H1 (cell line): Measurements from ENCODE around the gene LYPD1. TPM values are rescaled to one million over a fixed set of nuclear protein-coding genes. Genes with fewer than 3 reads are reported as not detected.

Source experiments
- CTCF ChIA-PET: fragments of 300-600 bp; sonication (Branson Sonifier 250); formaldehyde crosslinking; loops from one replicate; lab custom pipeline; 2021; ENCODE audit not compliant: partially characterized antibody; lab: Charles Lee
- POLR2A ChIA-PET: fragments of 300-600 bp; sonication (Branson Sonifier 250); formaldehyde crosslinking; loops from one replicate; lab custom pipeline; 2021; ENCODE audit warnings: inconsistent platforms; ENCODE audit not compliant: partially characterized antibody; lab: Charles Lee
- DNase-seq, 2 experiments: peaks; one replicate each; pipeline versions ENCODE4 v3.0.0 to v3.0.0-alpha.2; 2010 to 2022; ENCODE audit warnings: low spot score in 2 of 2, low read depth in 1 of 2, mixed read lengths in 1 of 2
- FAIRE-seq: peaks from 2 replicates; lab custom pipeline; 2011; peaks lifted over from hg19 to GRCh38; lab: Jason Lieb, UNC
- H2AFZ ChIP-seq: 2 replicates; pipeline ENCODE4 v1.8.1; 2012; ENCODE audit warnings: low read length, inconsistent platforms
- H2AK5ac ChIP-seq: 2 replicates; pipeline ENCODE4 v1.6.1; 2013; ENCODE audit warnings: low read depth, low read length
- H2BK120ac ChIP-seq: replicated peaks from 2 replicates; pipeline ENCODE3; 2013; ENCODE audit warnings: low read depth, low read length, inconsistent platforms
- H2BK12ac ChIP-seq: 2 replicates; pipeline ENCODE4 v1.6.1; 2013; ENCODE audit warnings: low read depth, low read length
- H2BK15ac ChIP-seq: 2 replicates; pipeline ENCODE4 v1.6.1; 2013; ENCODE audit warnings: low read length
- H2BK20ac ChIP-seq: 2 replicates; pipeline ENCODE4 v1.6.1; 2013; ENCODE audit warnings: low read length
- H2BK5ac ChIP-seq: 2 replicates; pipeline ENCODE4 v1.6.1; 2013; ENCODE audit warnings: low read depth, low read length
- H3K14ac ChIP-seq: 2 replicates; pipeline ENCODE4 v1.6.1; 2013; ENCODE audit warnings: inconsistent platforms; ENCODE audit not compliant: insufficient read length
- H3K18ac ChIP-seq: 2 replicates; pipeline ENCODE4 v1.6.1; 2013; ENCODE audit warnings: low read length; ENCODE audit errors: extremely low read depth
- H3K23ac ChIP-seq: 2 replicates; pipeline ENCODE4 v1.6.1; 2013; ENCODE audit warnings: inconsistent platforms; ENCODE audit not compliant: insufficient read length
- H3K23me2 ChIP-seq: 2 replicates; pipeline ENCODE4 v1.6.1; 2013; ENCODE audit warnings: low read depth, low read length
- H3K27ac ChIP-seq: 2 replicates; pipeline ENCODE4 v1.6.1; 2011; ENCODE audit warnings: low read depth, low read length, inconsistent platforms
- H3K27me3 ChIP-seq, 4 experiments: replicated peaks in 1 of 4; 1 replicate in 1 of 4; 2 replicates in 3 of 4; pipeline versions ENCODE4 v1.6.1 to v1.8.1; 2011 to 2013; ENCODE audit warnings: low read length in 3 of 4, mild to moderate bottlenecking in 3 of 4, inconsistent platforms in 2 of 4, mixed read lengths in 2 of 4, moderate library complexity in 1 of 4; ENCODE audit not compliant: control insufficient read depth in 3 of 4, insufficient read depth in 3 of 4; ENCODE audit errors: extremely low read depth in 1 of 4
- H3K36me3 ChIP-seq, 4 experiments: 2 replicates each; pipeline versions ENCODE4 v1.6.1 to v1.8.1; 2011 to 2013; ENCODE audit warnings: mild to moderate bottlenecking in 4 of 4, low read length in 3 of 4, moderate library complexity in 2 of 4, control low read depth in 1 of 4, inconsistent platforms in 1 of 4; ENCODE audit not compliant: insufficient read depth in 4 of 4, control insufficient read depth in 2 of 4
- H3K4ac ChIP-seq: replicated peaks from 2 replicates; pipeline ENCODE3; 2013; ENCODE audit warnings: low read length, low read depth, mixed read lengths, inconsistent platforms; ENCODE audit not compliant: insufficient read length
- H3K4me1 ChIP-seq, 4 experiments: replicated peaks in 1 of 4; 1 replicate in 1 of 4; 2 replicates in 3 of 4; pipeline versions ENCODE4 v1.6.1 to v1.8.1; 2011 to 2013; ENCODE audit warnings: low read length in 3 of 4, inconsistent platforms in 2 of 4, mixed read lengths in 1 of 4; ENCODE audit not compliant: insufficient read depth in 4 of 4, control insufficient read depth in 3 of 4
- H3K4me2 ChIP-seq, 2 experiments: 2 replicates each; pipeline versions ENCODE4 v1.6.1 to v1.8.1; 2011 to 2013; ENCODE audit warnings: low read depth in 2 of 2, low read length in 2 of 2, control low read depth in 1 of 2, inconsistent platforms in 1 of 2, mild to moderate bottlenecking in 1 of 2; ENCODE audit not compliant: insufficient read depth in 1 of 2
- H3K4me3 ChIP-seq, 4 experiments: fragments of 200-600, 300-600 bp in 1 of 4; sonication (generic), shearing (Covaris generic), sonication (Bioruptor Twin) in 1 of 4; 2 replicates each; pipeline versions ENCODE4 v1.5.1 to v1.8.1; 2011 to 2016; ENCODE audit warnings: low read length in 4 of 4, low read depth in 3 of 4, control low read depth in 2 of 4, inconsistent platforms in 2 of 4, mild to moderate bottlenecking in 2 of 4, mixed read lengths in 1 of 4, moderate library complexity in 1 of 4; ENCODE audit not compliant: insufficient read depth in 2 of 4; ENCODE audit errors: extremely low read depth in 1 of 4
- H3K56ac ChIP-seq: replicated peaks from 2 replicates; pipeline ENCODE3; 2013; ENCODE audit warnings: low read depth, mild to moderate bottlenecking, mixed read lengths, low read length, inconsistent platforms; ENCODE audit not compliant: insufficient read length
- H3K79me1 ChIP-seq: 2 replicates; pipeline ENCODE4 v1.6.1; 2013; ENCODE audit warnings: low read depth, low read length, control low read depth
- H3K79me2 ChIP-seq, 2 experiments: 2 replicates each; pipeline versions ENCODE4 v1.6.1 to v1.8.1; 2012 to 2013; ENCODE audit warnings: low read length in 2 of 2, mild to moderate bottlenecking in 2 of 2, inconsistent platforms in 1 of 2; ENCODE audit not compliant: insufficient read depth in 2 of 2, control insufficient read depth in 1 of 2
- H3K9ac ChIP-seq, 4 experiments: replicated peaks in 1 of 4; 1 replicate in 1 of 4; 2 replicates in 3 of 4; pipeline versions ENCODE4 v1.6.1 to v1.8.1; 2011 to 2013; ENCODE audit warnings: low read depth in 3 of 4, low read length in 3 of 4, control low read depth in 2 of 4, mild to moderate bottlenecking in 2 of 4, moderate library complexity in 2 of 4, inconsistent platforms in 1 of 4; ENCODE audit errors: extremely low read depth in 1 of 4
- H3K9me3 ChIP-seq, 2 experiments: 2 replicates each; pipeline versions ENCODE4 v1.6.1 to v1.8.1; 2012 to 2013; ENCODE audit warnings: mild to moderate bottlenecking in 2 of 2, moderate library complexity in 2 of 2, control low read depth in 1 of 2, inconsistent platforms in 1 of 2, low read depth in 1 of 2, low read length in 1 of 2, mixed read lengths in 1 of 2; ENCODE audit not compliant: insufficient read depth in 2 of 2
- H4K20me1 ChIP-seq, 2 experiments: replicated peaks in 1 of 2; 2 replicates each; pipeline versions ENCODE3 to v1.8.1; 2011 to 2013; ENCODE audit warnings: inconsistent platforms in 2 of 2, low read length in 2 of 2, mild to moderate bottlenecking in 1 of 2; ENCODE audit not compliant: insufficient read depth in 2 of 2, control insufficient read depth in 1 of 2
- H4K5ac ChIP-seq: 2 replicates; pipeline ENCODE4 v1.6.1; 2013; ENCODE audit warnings: low read length, low read depth, mixed read lengths, inconsistent platforms; ENCODE audit not compliant: insufficient read length
- H4K8ac ChIP-seq: 2 replicates; pipeline ENCODE4 v1.8.0; 2013; ENCODE audit warnings: mild to moderate bottlenecking, moderate library complexity, low read length, inconsistent platforms; ENCODE audit not compliant: insufficient read depth; ENCODE audit errors: extremely low read depth
- H4K91ac ChIP-seq: replicated peaks from 2 replicates; pipeline ENCODE3; 2013; ENCODE audit warnings: low read length, mixed read lengths, inconsistent platforms; ENCODE audit not compliant: insufficient read length
- CBX8 ChIP-seq: fragments of 300-800, 300-1000 bp; sonication (generic); IDR thresholded peaks from 2 replicates; pipeline ENCODE4 v1.7.1; 2016; ENCODE audit warnings: low read depth, low read length, borderline replicate concordance
- RFX5 ChIP-seq: IDR thresholded peaks from 2 replicates; pipeline ENCODE4 v1.6.1; 2011; ENCODE audit warnings: low read depth, low read length, improper control_type of control experiment, borderline replicate concordance
- SP2 ChIP-seq: IDR thresholded peaks from 2 replicates; pipeline ENCODE4 v1.6.1; 2012; ENCODE audit warnings: mild to moderate bottlenecking, low read length, inconsistent platforms
- TCF12 ChIP-seq: IDR thresholded peaks from 2 replicates; pipeline ENCODE4 v1.6.1; 2011; ENCODE audit warnings: low read depth, mild to moderate bottlenecking, low read length
- WGBS, 2 experiments: shearing (Covaris generic) in 1 of 2; methylation state at CpG; one replicate each; pipeline versions ENCODE4 v1.1.6 to v1.1.7; 2013 to 2015; ENCODE audit warnings: low lambda C conversion rate in 2 of 2, mixed read lengths in 2 of 2, inconsistent platforms in 1 of 2, low coverage in 1 of 2, missing lambda C conversion rate in 1 of 2; ENCODE audit not compliant: insufficient replicate concordance in 2 of 2, insufficient coverage in 1 of 2, insufficient read length in 1 of 2; ENCODE audit errors: extremely low coverage in 1 of 2, missing lambda C conversion rate in 1 of 2; 5-methylcytosine and 5-hydroxymethylcytosine counted together
- polyA plus RNA-seq, 7 experiments: library from polyadenylated mRNA; depleted of rRNA in 3 of 7; stranded (reverse) in 5 of 7; unstranded in 2 of 7; fragments of >200 nt in 5 of 7; fragments of 200-250 nt in 2 of 7; gene quantifications; 1 replicate in 5 of 7; 2 replicates in 1 of 7; 4 replicates in 1 of 7; pipeline versions ENCODE4 v1.2.1 to v1.2.3, GENCODE V29; 2011 to 2013; ENCODE audit warnings: missing spikeins in 2 of 7, mixed read lengths in 2 of 7
- total RNA-seq: library from RNA; stranded (reverse); fragmentation: NEBNext Ultra II Directional; extraction: Animal tissue kit (Norgen Biotek cat#: 25700); gene quantifications from 2 replicates; pipeline ENCODE4 v1.2.1, GENCODE V29; 2021
- TF ChIP-seq, protein P1 (sequence below): IDR thresholded peaks from 2 replicates; pipeline ENCODE4 v1.6.1; 2012; ENCODE audit warnings: inconsistent platforms

The LYPD1 gene
- total and polyA plus RNA-seq, 2 of the 8 experiments (the other 6 are each of a cell fraction or from before 2014, with no cell fraction given) = 1.9 to 2.7 TPM

DNA sequence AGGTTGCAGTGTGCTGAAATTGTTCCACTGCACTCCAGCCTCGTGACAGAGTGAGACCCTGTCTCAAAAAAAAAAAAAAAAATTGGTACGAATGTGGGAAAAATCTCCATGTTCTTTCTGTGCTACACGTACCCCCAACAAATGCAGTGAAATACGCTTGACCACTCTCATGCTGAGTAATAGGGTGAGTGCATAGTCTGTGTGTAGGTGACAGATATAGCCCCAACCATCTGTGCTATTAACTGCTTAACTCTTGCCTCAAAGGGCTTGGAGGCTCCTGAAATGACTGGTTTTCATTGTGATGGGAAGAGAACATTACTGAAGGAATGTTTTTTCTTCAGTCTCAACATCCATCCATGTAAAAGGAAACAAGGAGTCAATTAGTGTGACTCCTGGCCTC, 15.7 kb downstream of the LYPD1 start:
- no peak for DNase-seq
- no peak for FAIRE-seq
- Histone ChIP-seq H3K23ac (no peak overlapping the region), H4K20me1 (no peaks in the 10 kb centered on the region), H3K4me1 (peaks cover 0 to 3% (median 0%) of the 10 kb centered on the region in 4 experiments; a peak in 1 of 7 replicates), H3K79me2 (no peaks in the 10 kb centered on the region), H3K9me3 (no peaks in the 10 kb centered on the region), H3K9ac (no peak overlapping the region), H3K27me3 (no peaks in the 10 kb centered on the region), H3K36me3 (no peaks in the 10 kb centered on the region; a peak in 1 of 8 replicates), H3K4ac (no peak overlapping the region), H3K56ac (no peak overlapping the region), H4K91ac (no peak overlapping the region), H3K4me3 (no peak overlapping the region), H3K4me2 (no peak overlapping the region), H3K18ac (no peak overlapping the region), H3K14ac (no peak overlapping the region), H2BK12ac (no peak overlapping the region), H2BK20ac (no peak overlapping the region), H2BK120ac (no peak overlapping the region), H3K27ac (no peak overlapping the region), H4K5ac (no peak overlapping the region), H2BK15ac (no peak overlapping the region), H3K23me2 (no peaks in the 10 kb centered on the region), H2BK5ac (no peak overlapping the region), H4K8ac (no peak overlapping the region), H3K79me1 (no peaks in the 10 kb centered on the region), H2AFZ (no peak overlapping the region), H2AK5ac (no peak overlapping the region)
- WGBS, 2 experiments = 82% methylated on average over 4 of the region's 4 CpGs; no CpG with 5 or more reads in 1 of the 2 experiments
- no peak for TF ChIP-seq CBX8
- TF ChIP-seq TCF12 = no peak
- no peak for TF ChIP-seq SP2
- TF ChIP-seq RFX5 = no peak
- TF ChIP-seq, protein P1, sequence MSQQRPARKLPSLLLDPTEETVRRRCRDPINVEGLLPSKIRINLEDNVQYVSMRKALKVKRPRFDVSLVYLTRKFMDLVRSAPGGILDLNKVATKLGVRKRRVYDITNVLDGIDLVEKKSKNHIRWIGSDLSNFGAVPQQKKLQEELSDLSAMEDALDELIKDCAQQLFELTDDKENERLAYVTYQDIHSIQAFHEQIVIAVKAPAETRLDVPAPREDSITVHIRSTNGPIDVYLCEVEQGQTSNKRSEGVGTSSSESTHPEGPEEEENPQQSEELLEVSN = no peak
- ChIA-PET CTCF (interaction anchor here (0.9 to 1.7 kb wide), 3 partner anchors 10 to 107 kb away, joined by 3 read pairs; no protein-coding TSS in a partner anchor), POLR2A (interaction anchor here (0.7 kb wide), 1 partner anchor 8 kb away, joined by 4 read pairs; no protein-coding TSS in a partner anchor)
